ENCODE measurements around the gene ZNF524. TPM values are rescaled to one million over a fixed set of nuclear protein-coding genes. Genes with fewer than 3 reads are reported as not detected.

The ZNF524 gene
- total RNA-seq, 1 experiment from 2014 or later, result 26.4 TPM

GRCh38 chr19:55616395-55616875 is 16.3 kb downstream of the ZNF524 start:
- DNase-seq (ENCODE audit: low read depth, low spot score), result no peak
- Histone ChIP-seq H3K36me3 (ENCODE audit: control insufficient read depth, insufficient read depth, low read length) (no peaks in the 10 kb centered on the region), H3K9me3 (ENCODE audit: control insufficient read depth, insufficient read depth, low read depth, low read length) (no peaks in the 10 kb centered on the region), H3K4me3 (ENCODE audit: low read depth in 2 of 2, low read length in 2 of 2) (no peak overlapping the region), H3K27ac (ENCODE audit: low read length) (no peak overlapping the region), H3K27me3 (ENCODE audit: control insufficient read depth, insufficient read depth, low read length) (no peaks in the 10 kb centered on the region), H3K4me1 (ENCODE audit: control insufficient read depth, insufficient read depth, low read length) (no peaks in the 10 kb centered on the region)
- in situ Hi-C loops (cut with HindIII; ENCODE audit: low pct_unique_long_range_greater_than_20kb, low sequenced_read_pairs) (no loop called here), intact Hi-C loops (cut with micrococcal nuclease; ENCODE audit: unreplicated experiment) (no loop called here)
- no peak for ATAC-seq
- ChIA-PET CTCF (no interaction called here), POLR2A (no interaction called here)
- BruUV-seq (replicated peaks), result no TSS peak
- TF ChIP-seq SIN3A (IDR thresholded peaks at IDR 0.05; ENCODE audit: borderline replicate concordance, insufficient read depth, low read depth, low read length) (no peak), REST (IDR thresholded peaks at IDR 0.05; ENCODE audit: insufficient read depth in 1 of 2, low read depth in 2 of 2, low read length in 1 of 2) (no peak), POLR2AphosphoS5 (IDR thresholded peaks at IDR 0.05; ENCODE audit: low read depth, low read length) (no peak), TCF7L2 (IDR thresholded peaks at IDR 0.05; ENCODE audit: low read depth, low read length) (no peak), CTCF (IDR thresholded peaks at IDR 0.05) (no peak)

- intact Hi-C loops (cut with micrococcal nuclease; ENCODE audit: unreplicated experiment), result no loop called here
- no peak overlapping the region for H3K27ac ChIP-seq (ENCODE audit: low read length)
- in situ Hi-C loops (cut with HindIII; ENCODE audit: low pct_unique_long_range_greater_than_20kb, low sequenced_read_pairs), result no loop called here
- no peak for TF ChIP-seq SIN3A (IDR thresholded peaks at IDR 0.05; ENCODE audit: borderline replicate concordance, insufficient read depth, low read depth, low read length)
- no peak for TF ChIP-seq CTCF (IDR thresholded peaks at IDR 0.05)
- no peaks in the 10 kb centered on the region for H3K36me3 ChIP-seq (ENCODE audit: control insufficient read depth, insufficient read depth, low read length)
- H3K9me3 ChIP-seq (ENCODE audit: control insufficient read depth, insufficient read depth, low read depth, low read length), result no peaks in the 10 kb centered on the region
- no peaks in the 10 kb centered on the region for H3K27me3 ChIP-seq (ENCODE audit: control insufficient read depth, insufficient read depth, low read length)
- no peak overlapping the region for H3K4me3 ChIP-seq (ENCODE audit: low read depth in 2 of 2, low read length in 2 of 2)
- DNase-seq (ENCODE audit: low read depth, low spot score) (no peak), ATAC-seq (no peak)
- CTCF ChIA-PET, result interaction anchor here (0.6 kb wide), 1 partner anchor 12 kb away, joined by 3 read pairs; the partner anchor contains the start of gene ZNF865
- BruUV-seq (replicated peaks), result no TSS peak
- POLR2A ChIA-PET, result no interaction called here
- no peaks in the 10 kb centered on the region for H3K4me1 ChIP-seq (ENCODE audit: control insufficient read depth, insufficient read depth, low read length)
Measured at GRCh38 chr19:55617426-55617825, 17.3 kb downstream of the ZNF524 start.

Measured in Panc1 (cell line).